HG03520 (cell line): ENCODE data around the gene RLF.
"Not testable (repeated sequence)": the region's sequence is repeated elsewhere in the genome, so short reads cannot be mapped to it uniquely, and the experiment has no call there.

ENCODE experiments used
- ATAC-seq: cut with Tn5 transposase; IDR thresholded peaks from one replicate; pipeline ENCODE4 v1.9.1; 2021; ENCODE audit warnings: mild to moderate bottlenecking, moderate library complexity; ENCODE audit not compliant: unreplicated experiment

The RLF gene

GRCh38 chr1:40162753-40163441 is 1.7 kb downstream of the RLF start:
- ATAC-seq: no peak

GRCh38 chr1:40167317-40167716 is 6.1 kb downstream of the RLF start:
- no peak for ATAC-seq

- no peak for ATAC-seq
Observed at GRCh38 chr1:40171036-40171435, 9.8 kb downstream of the RLF start.

GRCh38 chr1:40174788-40175187 is 13.6 kb downstream of the RLF start:
- no peak for ATAC-seq

GRCh38 chr1:40176989-40177388 is 15.8 kb downstream of the RLF start:
- ATAC-seq: not testable (repeated sequence)

- ATAC-seq: no peak
Observed at GRCh38 chr1:40178200-40178599, 17.0 kb downstream of the RLF start.

- ATAC-seq: no peak
Observed at GRCh38 chr1:40179496-40180089, 18.4 kb downstream of the RLF start.

- ATAC-seq: no peak
Observed at GRCh38 chr1:40183055-40183710, 22.0 kb downstream of the RLF start.

GRCh38 chr1:40184193-40184592 is 23.0 kb downstream of the RLF start:
- ATAC-seq: no peak

GRCh38 chr1:40185951-40186864 is 25.0 kb downstream of the RLF start:
- ATAC-seq: peak; percentile 93

- ATAC-seq: no peak
Observed at GRCh38 chr1:40187399-40187798, 26.2 kb downstream of the RLF start.

GRCh38 chr1:40194639-40195038 is 33.5 kb downstream of the RLF start:
- ATAC-seq: not testable (repeated sequence)

- ATAC-seq: no peak
Observed at GRCh38 chr1:40197656-40198055, 36.5 kb downstream of the RLF start.

- no peak for ATAC-seq
Observed at GRCh38 chr1:40199126-40199525, 37.9 kb downstream of the RLF start.

GRCh38 chr1:40204856-40205255 is 43.7 kb downstream of the RLF start:
- ATAC-seq: no peak

GRCh38 chr1:40210511-40211204 is 49.5 kb downstream of the RLF start:
- no peak for ATAC-seq

GRCh38 chr1:40218333-40218732 is 57.1 kb downstream of the RLF start:
- no peak for ATAC-seq

- not testable (repeated sequence) for ATAC-seq
Observed at GRCh38 chr1:40221471-40221905, 60.3 kb downstream of the RLF start.

- ATAC-seq: no peak
Observed at GRCh38 chr1:40221977-40222772, 61.0 kb downstream of the RLF start.

- ATAC-seq: no peak
Observed at GRCh38 chr1:40224040-40224439, 62.9 kb downstream of the RLF start.
